Muscle of arm (tissue), 12 donors: ENCODE data around the gene MAD1L1. TPM values are rescaled to one million over a fixed set of nuclear protein-coding genes. Genes with fewer than 3 reads are reported as not detected.

Experiments used
- DNase-seq: peaks from one replicate; pipeline ENCODE4 v3.0.0-alpha.2; 2013
- polyA plus RNA-seq, 12 donors: library from polyadenylated mRNA; unstranded; fragments of 120-200 nt; gene quantifications; one replicate each; pipeline ENCODE4 v1.2.1, GENCODE V29; 2013; ENCODE audit not compliant: insufficient read length in 12 of 12

The MAD1L1 gene
- polyA plus RNA-seq, 12 donors = 16.2 to 60.1 (median 22.4) TPM; not detected in 1

GRCh38 chr7:2015251-2015871, 217.4 kb downstream of the MAD1L1 start:
- DNase-seq = no peak

- no peak for DNase-seq
These were observed 218.1 kb downstream of the MAD1L1 start for GRCh38 chr7:2014391-2015241.

- DNase-seq = no peak
These were observed 219.1 kb downstream of the MAD1L1 start for GRCh38 chr7:2013381-2014311.

GRCh38 chr7:2012981-2013380, 219.8 kb downstream of the MAD1L1 start:
- DNase-seq = peak; percentile 73

- DNase-seq = no peak
These were observed 220.5 kb downstream of the MAD1L1 start for GRCh38 chr7:2012044-2012900.

- DNase-seq = no peak
These were observed 221.3 kb downstream of the MAD1L1 start for GRCh38 chr7:2011266-2012043.

- DNase-seq = no peak
These were observed 222.0 kb downstream of the MAD1L1 start for GRCh38 chr7:2010551-2011265.

- no peak for DNase-seq
These were observed 222.6 kb downstream of the MAD1L1 start for GRCh38 chr7:2010101-2010500.

- no peak for DNase-seq
These were observed 223.2 kb downstream of the MAD1L1 start for GRCh38 chr7:2009541-2010001.

- no peak for DNase-seq
These were observed 223.7 kb downstream of the MAD1L1 start for GRCh38 chr7:2008936-2009540.

- no peak for DNase-seq
These were observed 224.4 kb downstream of the MAD1L1 start for GRCh38 chr7:2008101-2008935.

- DNase-seq = no peak
These were observed 225.2 kb downstream of the MAD1L1 start for GRCh38 chr7:2007551-2007950.

- no peak for DNase-seq
These were observed 225.8 kb downstream of the MAD1L1 start for GRCh38 chr7:2006921-2007381.

- no peak for DNase-seq
These were observed 226.4 kb downstream of the MAD1L1 start for GRCh38 chr7:2006231-2006771.

- no peak for DNase-seq
These were observed 227.0 kb downstream of the MAD1L1 start for GRCh38 chr7:2005786-2006185.

GRCh38 chr7:2004841-2005725, 227.7 kb downstream of the MAD1L1 start:
- DNase-seq = no peak
